22Rv1 (cell line): ENCODE measurements around the gene TRIM58.

ENCODE experiments used
- ZFX ChIP-seq: fragments of 450-650 bp; IDR thresholded peaks from 2 replicates; pipeline ENCODE4 v1.6.1; 2017; ENCODE audit warnings: antibody characterized with exemption, borderline replicate concordance
- TF ChIP-seq, protein P1 (sequence below): fragments of 450-650 bp; IDR thresholded peaks from 2 replicates; pipeline ENCODE4 v1.5.1; 2017; ENCODE audit warnings: mild to moderate bottlenecking

DNA sequence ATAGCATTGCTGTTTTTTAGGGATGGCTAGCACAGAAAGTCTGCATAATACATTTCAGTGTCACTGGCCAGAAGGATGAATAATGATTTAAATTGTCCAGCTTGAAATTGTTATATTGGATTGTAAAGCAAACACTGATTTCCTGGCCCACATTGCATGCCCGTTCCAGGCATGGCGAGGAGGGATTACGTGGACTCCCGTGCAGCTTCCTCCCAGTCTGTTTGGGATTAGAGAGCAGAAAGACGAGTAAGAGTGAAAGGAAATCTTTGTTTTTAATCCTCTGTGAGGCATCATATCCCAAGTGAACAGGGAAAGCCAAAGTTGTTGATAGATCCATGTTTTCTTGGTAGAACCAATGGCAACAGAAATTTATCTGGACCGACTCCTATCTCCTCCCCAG is 8.4 kb downstream of the TRIM58 start:
- TF ChIP-seq, protein P1, sequence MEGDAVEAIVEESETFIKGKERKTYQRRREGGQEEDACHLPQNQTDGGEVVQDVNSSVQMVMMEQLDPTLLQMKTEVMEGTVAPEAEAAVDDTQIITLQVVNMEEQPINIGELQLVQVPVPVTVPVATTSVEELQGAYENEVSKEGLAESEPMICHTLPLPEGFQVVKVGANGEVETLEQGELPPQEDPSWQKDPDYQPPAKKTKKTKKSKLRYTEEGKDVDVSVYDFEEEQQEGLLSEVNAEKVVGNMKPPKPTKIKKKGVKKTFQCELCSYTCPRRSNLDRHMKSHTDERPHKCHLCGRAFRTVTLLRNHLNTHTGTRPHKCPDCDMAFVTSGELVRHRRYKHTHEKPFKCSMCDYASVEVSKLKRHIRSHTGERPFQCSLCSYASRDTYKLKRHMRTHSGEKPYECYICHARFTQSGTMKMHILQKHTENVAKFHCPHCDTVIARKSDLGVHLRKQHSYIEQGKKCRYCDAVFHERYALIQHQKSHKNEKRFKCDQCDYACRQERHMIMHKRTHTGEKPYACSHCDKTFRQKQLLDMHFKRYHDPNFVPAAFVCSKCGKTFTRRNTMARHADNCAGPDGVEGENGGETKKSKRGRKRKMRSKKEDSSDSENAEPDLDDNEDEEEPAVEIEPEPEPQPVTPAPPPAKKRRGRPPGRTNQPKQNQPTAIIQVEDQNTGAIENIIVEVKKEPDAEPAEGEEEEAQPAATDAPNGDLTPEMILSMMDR: no peak
- no peak for TF ChIP-seq ZFX
